Endothelial cell of umbilical vein (primary cell): Measurements from ENCODE around the gene CACNA2D3. TPM values are rescaled to one million over a fixed set of nuclear protein-coding genes. Genes with fewer than 3 reads are reported as not detected.

ENCODE experiments used
- BruUV-seq: library from RNA; stranded (reverse); fragments of 400-500 nt; replicated peaks from 2 replicates; lab custom pipeline; 2021; lab: Mats Ljungman, UMichigan
- CTCF ChIA-PET: fragments of 300-600, 350-600 bp; sonication (Branson Sonifier 250); formaldehyde crosslinking; loops from one replicate; lab custom pipeline; 2021; ENCODE audit warnings: antibody characterized with exemption, inconsistent platforms; lab: Charles Lee
- POLR2A ChIA-PET: fragments of 300-600, 350-600 bp; sonication (Branson Sonifier 250); formaldehyde crosslinking; loops from one replicate; lab custom pipeline; 2021; ENCODE audit warnings: antibody characterized with exemption, inconsistent platforms; lab: Charles Lee
- DNase-seq: peaks from one replicate; pipeline ENCODE4 v3.0.0-alpha.2; 2011; ENCODE audit warnings: low read depth, low spot score
- FAIRE-seq: peaks from 2 replicates; lab custom pipeline; 2011; peaks lifted over from hg19 to GRCh38; lab: Jason Lieb, UNC
- H2AFZ ChIP-seq: 2 replicates; pipeline ENCODE4 v1.6.0; 2012; ENCODE audit warnings: low read depth, low read length, control low read depth, inconsistent platforms
- H3K27ac ChIP-seq: 2 replicates; pipeline ENCODE4 v1.5.1; 2011; ENCODE audit warnings: low read depth, mild to moderate bottlenecking, control low read depth, low read length, moderate library complexity; ENCODE audit not compliant: insufficient read depth
- H3K27me3 ChIP-seq, 2 experiments: 2 replicates each; pipeline versions ENCODE4 v1.6.0 to v1.6.1; 2011; ENCODE audit warnings: low read length in 2 of 2, mixed read lengths in 1 of 2; ENCODE audit not compliant: control insufficient read depth in 2 of 2, insufficient read depth in 2 of 2
- H3K36me3 ChIP-seq, 2 experiments: 2 replicates in 1 of 2; 3 replicates in 1 of 2; pipeline ENCODE4 v1.5.1; 2011; ENCODE audit warnings: low read length in 2 of 2, mild to moderate bottlenecking in 1 of 2, moderate library complexity in 1 of 2; ENCODE audit not compliant: control insufficient read depth in 2 of 2, insufficient read depth in 2 of 2; ENCODE audit errors: extremely low read depth in 1 of 2
- H3K4me1 ChIP-seq: 3 replicates; pipeline ENCODE4 v1.5.1; 2011; ENCODE audit warnings: mild to moderate bottlenecking, low read length; ENCODE audit not compliant: control insufficient read depth, insufficient read depth; ENCODE audit errors: extremely low read depth
- H3K4me2 ChIP-seq: 2 replicates; pipeline ENCODE4 v1.6.1; 2011; ENCODE audit warnings: low read length, control low read depth, mixed read lengths; ENCODE audit not compliant: insufficient read depth
- H3K4me3 ChIP-seq, 3 experiments: fragments of 200-600 bp in 1 of 3; sonication (generic), shearing (Covaris generic) in 1 of 3; replicated peaks in 1 of 3; 2 replicates each; pipeline ENCODE4 v1.5.1; 2011 to 2016; ENCODE audit warnings: control low read depth in 3 of 3, low read length in 3 of 3, mild to moderate bottlenecking in 2 of 3, inconsistent platforms in 1 of 3, low read depth in 1 of 3, moderate library complexity in 1 of 3; ENCODE audit not compliant: insufficient read depth in 1 of 3
- H3K79me2 ChIP-seq: 2 replicates; pipeline ENCODE4 v1.6.0; 2012; ENCODE audit warnings: low read length, inconsistent platforms; ENCODE audit not compliant: control insufficient read depth, insufficient read depth
- H3K9ac ChIP-seq: replicated peaks from 2 replicates; pipeline ENCODE3; 2011; ENCODE audit warnings: low read length, control low read depth; ENCODE audit not compliant: insufficient read depth; ENCODE audit errors: extremely low read depth
- H3K9me1 ChIP-seq: replicated peaks from 3 replicates; pipeline ENCODE4 v1.6.0; 2011; ENCODE audit warnings: mild to moderate bottlenecking, low read length; ENCODE audit not compliant: control insufficient read depth, insufficient read depth; ENCODE audit errors: extremely low read depth
- H3K9me3 ChIP-seq: replicated peaks from 2 replicates; pipeline ENCODE4 v1.5.1; 2012; ENCODE audit warnings: low read length, inconsistent platforms; ENCODE audit not compliant: control insufficient read depth, insufficient read depth
- H4K20me1 ChIP-seq: replicated peaks from 2 replicates; pipeline ENCODE3; 2011; ENCODE audit warnings: mild to moderate bottlenecking, low read length; ENCODE audit not compliant: control insufficient read depth, insufficient read depth; ENCODE audit errors: extremely low read depth
- EZH2 ChIP-seq: IDR thresholded peaks from 2 replicates; pipeline ENCODE4 v1.6.1; 2012; ENCODE audit warnings: borderline replicate concordance, low read depth, mild to moderate bottlenecking, moderate library complexity, low read length, inconsistent platforms; ENCODE audit not compliant: severe bottlenecking
- FOS ChIP-seq: IDR thresholded peaks from 2 replicates; pipeline ENCODE4 v1.6.1; 2011; ENCODE audit warnings: mild to moderate bottlenecking, low read length, moderate library complexity, borderline replicate concordance; ENCODE audit not compliant: insufficient read depth
- GATA2 ChIP-seq: IDR thresholded peaks from 2 replicates; pipeline ENCODE4 v1.7.0; 2011; ENCODE audit warnings: low read depth, mild to moderate bottlenecking, moderate library complexity, mixed read lengths, low read length; ENCODE audit not compliant: insufficient read length, insufficient read depth
- JUN ChIP-seq: IDR thresholded peaks from 2 replicates; pipeline ENCODE4 v1.6.1; 2011; ENCODE audit warnings: borderline replicate concordance, low read depth; ENCODE audit not compliant: insufficient read length, insufficient read depth
- MYC ChIP-seq: IDR thresholded peaks from one replicate; pipeline ENCODE4 v1.6.1; 2011; ENCODE audit warnings: mild to moderate bottlenecking, low read depth, low read length
- POLR2A ChIP-seq: IDR thresholded peaks from 2 replicates; pipeline ENCODE4 v1.6.1; 2012; ENCODE audit warnings: low read depth, mild to moderate bottlenecking, control low read depth, low read length
- POLR2AphosphoS5 ChIP-seq: IDR thresholded peaks from 2 replicates; pipeline ENCODE4 v1.6.1; 2012; ENCODE audit warnings: low read depth, mild to moderate bottlenecking, control low read depth, low read length, moderate library complexity; ENCODE audit not compliant: insufficient read depth
- dilution Hi-C: fragments of 300-500 bp; cut with MboI; formaldehyde crosslinking; loops from one replicate; pipeline ENCODE4 v1.15.0; 2019; ENCODE audit warnings: low sequenced_read_pairs; ENCODE audit not compliant: extremely low pct_ligation_motif_present
- intact Hi-C: fragments of 100-400 bp; cut with micrococcal nuclease; formaldehyde crosslinking; loops from one replicate; pipeline ENCODE4 v1.10.0; 2022
- polyA plus RNA-seq, 4 experiments: library from polyadenylated mRNA; depleted of rRNA in 3 of 4; stranded (reverse) in 3 of 4; unstranded in 1 of 4; fragments of >200 nt; gene quantifications; 2 replicates each; pipeline versions ENCODE4 v1.2.1 to v1.2.3, GENCODE V29; 2011 to 2012; ENCODE audit warnings: missing spikeins in 1 of 4
- total RNA-seq: library from RNA; stranded (reverse); gene quantifications from 2 replicates; pipeline ENCODE4 v1.2.3, GENCODE V29; 2021
- TF ChIP-seq, protein P1 (sequence below), 2 donors: IDR thresholded peaks; 1 replicate in 1 of 2; 2 replicates in 1 of 2; pipeline ENCODE4 v1.5.1; 2011; ENCODE audit warnings: low read length in 2 of 2, mild to moderate bottlenecking in 2 of 2, moderate library complexity in 2 of 2, control low read depth in 1 of 2, inconsistent platforms in 1 of 2, low read depth in 1 of 2; ENCODE audit not compliant: insufficient read depth in 1 of 2; ENCODE audit errors: extremely low read depth in 1 of 2
- TF ChIP-seq, protein P2 (sequence below): IDR thresholded peaks from 2 replicates; pipeline ENCODE4 v1.6.1; 2011; ENCODE audit not compliant: insufficient read depth, insufficient read length

The CACNA2D3 gene
- total and polyA plus RNA-seq, 2 donors (not counting 3 experiments of a cell fraction or from before 2014, with no cell fraction given) = not detected

DNA sequence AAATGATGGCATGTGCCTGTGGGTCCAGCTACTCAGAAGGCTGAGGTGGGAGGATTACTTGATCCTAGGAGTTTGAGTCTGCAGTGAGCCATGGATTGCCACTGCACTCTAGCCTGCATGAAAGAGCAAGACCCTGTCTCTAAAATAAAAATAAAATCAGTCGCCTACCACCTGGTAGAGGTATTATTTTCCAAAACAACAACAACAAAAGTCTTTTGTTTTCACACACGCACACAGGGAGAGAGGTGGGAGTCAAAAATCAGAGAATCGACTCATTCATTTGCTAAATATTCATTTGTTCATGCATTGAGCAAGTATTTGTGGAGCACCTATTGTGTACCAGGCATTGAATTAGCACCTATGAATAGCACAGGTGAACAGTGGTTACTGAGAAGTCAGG lies 587.4 kb downstream of the CACNA2D3 start:
- Histone ChIP-seq H3K9me1 (no peaks in the 10 kb centered on the region), H4K20me1 (no peaks in the 10 kb centered on the region), H3K9ac (no peak overlapping the region), H3K4me1 (no peaks in the 10 kb centered on the region), H3K36me3 (no peaks in the 10 kb centered on the region), H3K27ac (no peak overlapping the region), H3K4me3 (no peak overlapping the region), H3K9me3 (peaks cover 12% of the 10 kb centered on the region), H2AFZ (no peak overlapping the region), H3K27me3 (no peaks in the 10 kb centered on the region), H3K79me2 (no peaks in the 10 kb centered on the region), H3K4me2 (no peak overlapping the region)
- TF ChIP-seq POLR2AphosphoS5 (no peak), FOS (no peak), MYC (no peak)
- dilution Hi-C loops = no loop called here
- ChIA-PET CTCF (no interaction called here), POLR2A (no interaction called here)
- DNase-seq = no peak
- intact Hi-C loops = no loop called here
- no peak for FAIRE-seq
- BruUV-seq = no TSS peak

DNA sequence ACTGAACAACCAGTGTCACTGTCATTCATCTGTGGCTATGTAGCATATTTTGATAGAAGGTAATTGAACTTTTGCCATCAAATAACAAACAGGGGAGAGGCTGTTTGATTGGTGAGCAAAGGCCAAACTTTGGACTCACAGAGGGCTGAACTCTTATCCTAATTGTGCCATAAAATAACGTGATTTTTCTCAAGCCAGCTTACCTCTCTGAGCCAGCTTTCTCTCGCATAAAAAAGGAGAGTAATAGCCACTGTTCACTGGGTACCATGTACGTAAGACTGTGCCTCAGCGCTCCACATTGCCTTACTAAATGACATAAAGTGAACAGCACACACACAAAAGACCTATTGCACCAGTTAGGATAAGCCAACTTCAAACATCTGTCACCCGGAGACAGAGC lies 588.6 kb downstream of the CACNA2D3 start:
- Histone ChIP-seq H3K27ac (no peak overlapping the region), H3K79me2 (no peaks in the 10 kb centered on the region), H3K4me3 (no peak overlapping the region), H3K4me2 (no peak overlapping the region), H4K20me1 (no peaks in the 10 kb centered on the region), H3K9me3 (peaks cover 11% of the 10 kb centered on the region), H3K27me3 (no peaks in the 10 kb centered on the region), H3K36me3 (no peaks in the 10 kb centered on the region), H3K9me1 (no peaks in the 10 kb centered on the region), H3K4me1 (no peaks in the 10 kb centered on the region), H2AFZ (no peak overlapping the region), H3K9ac (no peak overlapping the region)
- ChIA-PET CTCF (no interaction called here), POLR2A (no interaction called here)
- intact Hi-C loops (no loop called here), dilution Hi-C loops (no loop called here)
- no TSS peak for BruUV-seq
- TF ChIP-seq MYC (no peak), JUN (no peak), EZH2 (no peak), GATA2 (no peak), POLR2AphosphoS5 (no peak), FOS (no peak), POLR2A (no peak)
- TF ChIP-seq, protein P1, sequence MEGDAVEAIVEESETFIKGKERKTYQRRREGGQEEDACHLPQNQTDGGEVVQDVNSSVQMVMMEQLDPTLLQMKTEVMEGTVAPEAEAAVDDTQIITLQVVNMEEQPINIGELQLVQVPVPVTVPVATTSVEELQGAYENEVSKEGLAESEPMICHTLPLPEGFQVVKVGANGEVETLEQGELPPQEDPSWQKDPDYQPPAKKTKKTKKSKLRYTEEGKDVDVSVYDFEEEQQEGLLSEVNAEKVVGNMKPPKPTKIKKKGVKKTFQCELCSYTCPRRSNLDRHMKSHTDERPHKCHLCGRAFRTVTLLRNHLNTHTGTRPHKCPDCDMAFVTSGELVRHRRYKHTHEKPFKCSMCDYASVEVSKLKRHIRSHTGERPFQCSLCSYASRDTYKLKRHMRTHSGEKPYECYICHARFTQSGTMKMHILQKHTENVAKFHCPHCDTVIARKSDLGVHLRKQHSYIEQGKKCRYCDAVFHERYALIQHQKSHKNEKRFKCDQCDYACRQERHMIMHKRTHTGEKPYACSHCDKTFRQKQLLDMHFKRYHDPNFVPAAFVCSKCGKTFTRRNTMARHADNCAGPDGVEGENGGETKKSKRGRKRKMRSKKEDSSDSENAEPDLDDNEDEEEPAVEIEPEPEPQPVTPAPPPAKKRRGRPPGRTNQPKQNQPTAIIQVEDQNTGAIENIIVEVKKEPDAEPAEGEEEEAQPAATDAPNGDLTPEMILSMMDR (IDR thresholded peaks at IDR 0.05; ENCODE audit: extremely low read depth in 1 of 2, insufficient read depth in 1 of 2, low read depth in 1 of 2, low read length in 2 of 2) = no peak
- TF ChIP-seq, protein P2, sequence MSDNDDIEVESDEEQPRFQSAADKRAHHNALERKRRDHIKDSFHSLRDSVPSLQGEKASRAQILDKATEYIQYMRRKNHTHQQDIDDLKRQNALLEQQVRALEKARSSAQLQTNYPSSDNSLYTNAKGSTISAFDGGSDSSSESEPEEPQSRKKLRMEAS = no peak
- no peak for DNase-seq
- FAIRE-seq = no peak
